Activated T-cell treated with anti-CD3 and anti-CD28 coated beads, Interleukin-2, amount 50 U/mL, for 24 hours (primary cell): Measurements from ENCODE around the gene ILK.

ENCODE experiments used
- DNase-seq: peaks from one replicate; pipeline ENCODE4 v3.0.0-alpha.2; 2020
- H3K27ac Mint-ChIP-seq: 2 replicates; pipeline ENCODE4 v1.8.0; 2020; ENCODE audit warnings: mild to moderate bottlenecking, mixed read lengths
- H3K27me3 Mint-ChIP-seq: 2 replicates; pipeline ENCODE4 v1.8.0; 2020; ENCODE audit warnings: mixed read lengths
- H3K36me3 Mint-ChIP-seq: 2 replicates; pipeline ENCODE4 v1.8.0; 2020; ENCODE audit warnings: low read depth, mixed read lengths
- H3K4me1 Mint-ChIP-seq: 2 replicates; pipeline ENCODE4 v1.8.0; 2020; ENCODE audit warnings: low read depth, mixed read lengths
- H3K4me3 Mint-ChIP-seq: 2 replicates; pipeline ENCODE4 v1.8.0; 2020; ENCODE audit warnings: mild to moderate bottlenecking, moderate library complexity, mixed read lengths
- H3K9me3 Mint-ChIP-seq: 2 replicates; pipeline ENCODE4 v1.8.0; 2020; ENCODE audit warnings: mixed read lengths

Gene ILK

DNA sequence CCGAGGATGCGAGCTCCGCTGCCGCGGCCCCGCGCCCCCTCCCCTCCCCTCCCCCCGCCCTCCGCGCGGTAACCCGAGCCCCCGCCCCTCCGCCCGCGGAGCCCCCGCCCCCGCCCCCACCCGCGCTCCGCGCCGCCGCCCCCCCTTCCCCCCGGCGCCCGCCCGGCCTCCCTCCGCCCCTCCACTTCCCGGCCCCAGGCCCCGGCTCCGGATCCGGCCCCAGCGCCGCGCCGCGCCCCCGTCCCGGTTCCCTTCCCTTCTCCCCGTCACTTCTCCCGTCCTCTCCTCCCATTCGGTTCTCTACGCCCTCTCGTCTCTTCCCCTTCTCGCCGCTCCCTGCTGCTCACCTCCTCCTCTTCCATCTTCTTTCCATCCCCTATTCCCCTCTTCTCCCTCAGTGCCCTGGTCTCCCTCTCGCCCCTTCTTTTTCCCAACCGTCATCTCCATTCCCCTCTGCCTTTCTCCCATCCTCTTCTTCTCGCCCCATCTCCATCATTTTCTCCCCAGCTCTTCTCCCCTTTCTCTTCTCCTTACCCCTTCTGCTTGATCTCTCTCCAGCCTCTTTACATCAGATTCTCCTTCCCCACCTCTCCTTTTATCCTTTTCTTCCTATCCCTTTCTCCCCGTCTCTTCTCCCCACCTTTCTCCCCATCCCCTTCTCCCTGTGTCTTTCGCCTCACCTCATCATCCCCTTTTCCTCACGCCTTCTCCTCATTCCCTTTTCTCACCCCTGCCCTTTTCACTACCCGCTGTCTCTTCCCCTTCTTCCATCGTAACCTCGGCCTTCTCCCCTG is 52.4 kb downstream of the ILK start, which contains the start of gene DCHS1:
TSS of gene DCHS1 (minus strand) at position 20 of the 794 bp plus-strand sequence. CDS start 14,196 bp downstream, outside the sequence.
- Mint-ChIP-seq H3K9me3 (no peaks in the 10 kb centered on the region), H3K36me3 (no peaks in the 10 kb centered on the region), H3K27me3 (peaks cover 6% of the 10 kb centered on the region), H3K4me3 (peak within 1 kb of the TSS; percentile 28), H3K27ac (no peak within 1 kb of the TSS), H3K4me1 (no peaks in the 10 kb centered on the region)
- DNase-seq, result no peak

DNA sequence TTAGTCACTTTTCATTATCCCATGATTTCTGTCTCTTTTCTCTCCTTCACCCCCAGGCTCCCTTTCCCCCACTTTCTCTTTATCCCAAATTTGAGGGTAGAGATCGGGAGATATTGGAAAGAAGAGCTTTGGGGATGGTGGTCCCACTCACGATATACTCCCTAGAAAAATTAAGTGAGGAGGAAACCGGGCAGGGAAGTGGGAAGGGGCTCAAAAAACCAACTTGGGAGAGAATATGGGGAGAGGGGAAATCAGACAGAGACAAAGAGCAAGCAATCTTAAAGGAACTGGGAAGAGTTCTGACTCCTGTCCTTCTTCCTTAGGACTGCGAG is 53.0 kb downstream of the ILK start:
- Mint-ChIP-seq H3K27ac (no peak overlapping the region), H3K4me3 (no peak overlapping the region), H3K27me3 (peaks cover 6% of the 10 kb centered on the region), H3K9me3 (no peaks in the 10 kb centered on the region), H3K4me1 (no peaks in the 10 kb centered on the region), H3K36me3 (no peaks in the 10 kb centered on the region)
- DNase-seq, result no peak

DNA sequence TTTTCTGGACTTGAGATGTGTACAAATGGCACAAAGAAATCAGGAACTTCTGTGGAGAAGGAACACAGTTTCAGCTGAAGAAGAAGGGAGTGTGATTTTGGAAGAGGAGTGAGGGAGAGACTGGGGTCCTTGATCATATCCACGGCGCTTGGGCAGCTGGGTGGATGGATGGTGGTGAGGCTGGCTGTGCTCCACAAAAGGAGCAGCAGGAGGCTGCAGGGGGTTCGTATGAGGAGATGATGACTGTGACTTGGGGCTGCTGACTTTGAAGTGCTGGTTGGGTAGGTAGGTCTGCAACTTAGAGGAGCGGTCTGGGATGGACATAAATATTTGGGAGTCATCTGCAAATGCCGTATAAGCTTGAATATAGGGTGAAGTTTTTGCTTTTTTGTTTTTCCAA is 53.4 kb downstream of the ILK start:
- Mint-ChIP-seq H3K9me3 (no peaks in the 10 kb centered on the region), H3K4me1 (no peaks in the 10 kb centered on the region), H3K4me3 (no peak overlapping the region), H3K27me3 (peaks cover 6% of the 10 kb centered on the region), H3K36me3 (no peaks in the 10 kb centered on the region), H3K27ac (no peak overlapping the region)
- no peak for DNase-seq

DNA sequence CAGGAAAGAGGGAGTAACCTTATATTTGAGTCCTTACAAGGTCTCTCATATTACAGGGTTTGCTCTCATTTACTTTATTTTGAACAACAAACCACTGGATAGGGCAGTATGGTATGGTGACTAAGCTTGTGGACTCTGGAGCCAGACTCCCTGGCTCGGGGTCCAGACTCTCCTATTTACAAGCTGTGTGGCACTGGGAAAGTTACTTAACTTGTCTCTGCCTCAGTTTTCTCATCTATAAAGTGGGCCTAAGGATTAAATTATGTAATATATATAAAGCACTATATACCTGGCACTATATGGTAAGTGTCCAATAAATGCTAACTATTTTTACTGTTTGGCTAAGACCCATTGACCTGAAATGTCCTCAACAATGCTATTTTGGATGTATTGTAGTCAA is 53.8 kb downstream of the ILK start:
- no peak for DNase-seq
- no peak overlapping the region for H3K27ac Mint-ChIP-seq
- no peaks in the 10 kb centered on the region for H3K9me3 Mint-ChIP-seq
- no peak overlapping the region for H3K4me3 Mint-ChIP-seq
- peaks cover 6% of the 10 kb centered on the region for H3K27me3 Mint-ChIP-seq
- no peaks in the 10 kb centered on the region for H3K36me3 Mint-ChIP-seq
- H3K4me1 Mint-ChIP-seq, result no peaks in the 10 kb centered on the region

DNA sequence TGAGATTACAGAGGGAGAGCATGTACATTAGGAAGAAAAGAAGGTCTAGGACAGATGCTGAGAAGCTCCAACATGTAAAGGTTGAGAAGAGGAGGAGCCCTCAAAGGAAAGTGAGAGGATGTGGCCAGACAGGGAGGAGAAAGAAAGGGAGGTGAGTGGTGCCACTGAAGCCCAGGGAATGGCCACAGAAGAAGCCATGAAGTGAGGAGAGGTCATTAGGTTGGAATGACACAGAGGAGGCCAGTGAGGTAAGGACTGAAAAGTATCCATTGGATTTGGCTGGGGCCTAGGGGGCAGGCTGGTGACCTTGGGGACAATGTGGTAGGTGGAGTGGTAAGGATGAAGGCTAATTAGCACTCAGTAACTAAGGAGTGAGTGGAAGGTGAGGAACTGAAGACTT is 55.1 kb downstream of the ILK start:
- Mint-ChIP-seq H3K36me3 (no peaks in the 10 kb centered on the region), H3K4me1 (peaks cover 6% of the 10 kb centered on the region), H3K9me3 (no peaks in the 10 kb centered on the region), H3K27ac (no peak overlapping the region), H3K4me3 (no peak overlapping the region), H3K27me3 (peaks cover 6% of the 10 kb centered on the region)
- no peak for DNase-seq
